Activated CD4-positive, alpha-beta T cell treated with anti-CD3 and anti-CD28 coated beads, Interleukin-2, amount 10 ng/mL, durations not matched to agents 7 days and 5 days (primary cell): ENCODE results near the gene TWIST1. TPM values are rescaled to one million over a fixed set of nuclear protein-coding genes. Genes with fewer than 3 reads are reported as not detected.

ENCODE experiments used
- CTCF ChIA-PET: fragments of 350-600 bp; sonication (Branson Sonifier 250); formaldehyde crosslinking; loops from one replicate; lab custom pipeline; 2021; ENCODE audit warnings: antibody characterized with exemption; lab: Charles Lee
- POLR2A ChIA-PET: fragments of 350-600 bp; sonication (Branson Sonifier 250); formaldehyde crosslinking; loops from one replicate; lab custom pipeline; 2021; ENCODE audit warnings: antibody characterized with exemption; lab: Charles Lee
- DNase-seq: peaks from one replicate; pipeline ENCODE4 v3.0.0-alpha.2; 2020
- H3K27ac Mint-ChIP-seq: one replicate; pipeline ENCODE4 v1.8.0; 2021; ENCODE audit warnings: mild to moderate bottlenecking, moderate library complexity, mixed read lengths
- H3K27me3 Mint-ChIP-seq: one replicate; pipeline ENCODE4 v1.8.0; 2021; ENCODE audit warnings: mixed read lengths
- H3K36me3 Mint-ChIP-seq: one replicate; pipeline ENCODE4 v1.8.0; 2021; ENCODE audit warnings: low read depth, mixed read lengths
- H3K4me1 Mint-ChIP-seq: one replicate; pipeline ENCODE4 v1.8.0; 2021; ENCODE audit warnings: mixed read lengths
- H3K4me3 Mint-ChIP-seq: one replicate; pipeline ENCODE4 v1.8.0; 2021; ENCODE audit warnings: mild to moderate bottlenecking, moderate library complexity, mixed read lengths
- H3K9me3 Mint-ChIP-seq: one replicate; pipeline ENCODE4 v1.8.0; 2021; ENCODE audit warnings: mixed read lengths
- total RNA-seq, 2 experiments: library from RNA; stranded (reverse); gene quantifications; one replicate each; pipeline ENCODE4 v1.2.3, GENCODE V29; 2021

Gene TWIST1
- under 1 TPM; 0.12 to 0.25 TPM for total RNA-seq

- ChIA-PET CTCF (no interaction called here), POLR2A (no interaction called here)
- H3K27me3 Mint-ChIP-seq, result peaks cover 67% of the 10 kb centered on the region
- DNase-seq, result no peak
- no peaks in the 10 kb centered on the region for H3K9me3 Mint-ChIP-seq
- H3K4me1 Mint-ChIP-seq, result peaks cover 2% of the 10 kb centered on the region
- no peak within 1 kb of the TSS for H3K4me3 Mint-ChIP-seq
- H3K36me3 Mint-ChIP-seq, result no peaks in the 10 kb centered on the region
- H3K27ac Mint-ChIP-seq, result no peak within 1 kb of the TSS
These were observed at the start of gene TWIST1 for GRCh38 chr7:19117091-19117869. Gene TWIST1, minus strand, starts transcription at chr7:19117636. Its CDS starts 315 bp downstream, at chr7:19117321.

DNA sequence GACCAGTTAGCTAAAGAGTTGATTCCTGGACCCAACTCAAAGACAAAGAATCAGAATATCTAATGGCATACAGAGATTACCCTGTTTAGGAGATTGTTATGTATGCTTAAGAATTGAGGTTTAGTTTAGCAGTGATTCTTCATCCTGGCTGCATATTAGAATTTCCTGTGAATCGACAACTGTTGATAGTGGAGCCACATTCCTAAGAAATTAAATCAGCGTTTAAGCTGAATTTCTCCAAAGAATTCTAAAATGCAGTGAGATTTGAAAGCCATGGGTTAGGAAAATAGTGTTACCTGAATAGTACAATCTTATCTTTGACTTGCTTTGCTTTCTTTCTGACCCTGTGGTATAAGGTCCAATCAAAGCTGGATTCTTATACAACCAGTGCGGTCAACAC lies 44.2 kb upstream of the TWIST1 start:
- Mint-ChIP-seq H3K27me3 (no peaks in the 10 kb centered on the region), H3K36me3 (no peaks in the 10 kb centered on the region), H3K9me3 (no peaks in the 10 kb centered on the region), H3K27ac (no peak overlapping the region), H3K4me3 (no peak overlapping the region), H3K4me1 (no peaks in the 10 kb centered on the region)
- CTCF ChIA-PET, result no interaction called here
- no peak for DNase-seq
- POLR2A ChIA-PET, result no interaction called here

DNA sequence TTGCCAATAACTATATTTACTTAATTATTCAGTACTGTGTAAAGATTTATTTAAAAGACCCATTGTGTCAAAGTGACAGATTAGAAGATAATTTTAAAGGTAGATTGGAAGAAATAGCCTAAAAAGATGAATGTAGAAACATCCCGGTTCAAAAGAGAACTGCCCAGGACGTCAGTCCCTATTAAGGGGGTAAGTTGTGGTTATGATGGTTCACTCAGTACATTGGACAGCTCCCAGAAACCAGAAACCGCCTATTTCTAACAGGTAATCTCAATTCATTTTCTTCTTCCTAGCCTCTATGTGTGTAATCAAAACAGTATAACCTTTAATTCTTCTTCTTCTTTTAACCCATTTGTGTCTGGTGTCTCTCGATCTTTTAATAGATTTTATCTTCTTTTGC lies 29.3 kb upstream of the TWIST1 start:
- H3K9me3 Mint-ChIP-seq, result no peaks in the 10 kb centered on the region
- H3K36me3 Mint-ChIP-seq, result no peaks in the 10 kb centered on the region
- H3K4me3 Mint-ChIP-seq, result no peak overlapping the region
- no peak for DNase-seq
- peaks cover 30% of the 10 kb centered on the region for H3K27me3 Mint-ChIP-seq
- no peaks in the 10 kb centered on the region for H3K4me1 Mint-ChIP-seq
- H3K27ac Mint-ChIP-seq, result no peak overlapping the region
- POLR2A ChIA-PET, result no interaction called here
- CTCF ChIA-PET, result no interaction called here

GRCh38 chr7:19145434-19146115 lies 28.1 kb upstream of the TWIST1 start:
- Mint-ChIP-seq H3K27ac (no peak overlapping the region), H3K36me3 (no peaks in the 10 kb centered on the region), H3K27me3 (peaks cover 30% of the 10 kb centered on the region), H3K4me3 (no peak overlapping the region), H3K9me3 (no peaks in the 10 kb centered on the region), H3K4me1 (no peaks in the 10 kb centered on the region)
- POLR2A ChIA-PET, result no interaction called here
- no peak for DNase-seq
- CTCF ChIA-PET, result interaction anchor here (0.6 kb wide), 1 partner anchor 243 kb away, joined by 3 read pairs; no protein-coding TSS in a partner anchor

DNA sequence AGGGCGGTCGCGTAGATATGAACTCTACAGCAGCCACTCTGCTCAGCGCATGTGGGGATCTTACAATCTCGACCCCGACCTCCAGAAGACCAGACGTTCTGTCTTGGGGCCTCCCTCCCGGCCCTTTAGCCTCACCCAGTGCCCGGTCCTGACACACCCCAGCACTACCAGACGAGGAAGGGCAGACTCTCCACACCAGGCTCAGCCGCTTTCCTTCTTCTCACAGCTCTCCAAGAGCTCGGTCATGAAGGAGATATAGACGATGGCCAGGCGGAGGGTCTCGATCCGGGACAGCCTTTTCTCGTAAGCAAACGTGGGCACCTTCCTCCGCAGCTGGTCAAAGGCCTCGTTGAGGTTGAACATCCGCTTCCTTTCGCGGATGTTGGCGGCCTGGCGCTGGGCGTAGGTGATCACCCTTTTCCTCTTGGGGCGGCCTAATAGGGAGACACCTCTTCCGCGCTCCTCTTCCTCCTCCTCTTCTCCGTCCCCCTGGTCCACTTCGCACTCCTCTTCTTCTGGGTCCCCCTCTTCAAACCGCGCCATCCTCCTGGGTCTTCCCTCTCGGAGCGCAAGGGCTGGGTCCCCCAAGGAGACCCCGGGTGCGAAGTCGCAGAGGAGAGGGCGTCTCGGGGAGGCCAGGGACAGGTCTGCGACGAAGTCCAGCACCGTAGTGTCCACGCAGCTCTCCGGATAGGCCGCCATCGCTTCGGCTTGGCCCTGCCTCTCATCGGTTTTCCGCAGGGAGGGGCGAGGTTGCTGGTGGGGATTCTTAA lies 27.4 kb upstream of the TWIST1 start, which contains the start of gene FERD3L:
Gene FERD3L, minus strand, starts transcription at position 761 of the 773 bp plus-strand sequence. Its CDS starts 59 bp downstream, at position 702.
- no peak within 1 kb of the TSS for H3K27ac Mint-ChIP-seq
- ChIA-PET POLR2A (no interaction called here), CTCF (interaction anchor here (0.6 kb wide), 1 partner anchor 561 kb away, joined by 4 read pairs; no protein-coding TSS in a partner anchor)
- H3K36me3 Mint-ChIP-seq, result no peaks in the 10 kb centered on the region
- no peaks in the 10 kb centered on the region for H3K9me3 Mint-ChIP-seq
- peaks cover 30% of the 10 kb centered on the region for H3K27me3 Mint-ChIP-seq
- no peaks in the 10 kb centered on the region for H3K4me1 Mint-ChIP-seq
- H3K4me3 Mint-ChIP-seq, result no peak within 1 kb of the TSS
- DNase-seq, result no peak

GRCh38 chr7:19143881-19144574 lies 26.6 kb upstream of the TWIST1 start:
- Mint-ChIP-seq H3K36me3 (no peaks in the 10 kb centered on the region), H3K4me1 (no peaks in the 10 kb centered on the region), H3K9me3 (no peaks in the 10 kb centered on the region), H3K27me3 (peaks cover 30% of the 10 kb centered on the region), H3K27ac (no peak overlapping the region), H3K4me3 (no peak overlapping the region)
- ChIA-PET POLR2A (no interaction called here), CTCF (no interaction called here)
- DNase-seq, result no peak

DNA sequence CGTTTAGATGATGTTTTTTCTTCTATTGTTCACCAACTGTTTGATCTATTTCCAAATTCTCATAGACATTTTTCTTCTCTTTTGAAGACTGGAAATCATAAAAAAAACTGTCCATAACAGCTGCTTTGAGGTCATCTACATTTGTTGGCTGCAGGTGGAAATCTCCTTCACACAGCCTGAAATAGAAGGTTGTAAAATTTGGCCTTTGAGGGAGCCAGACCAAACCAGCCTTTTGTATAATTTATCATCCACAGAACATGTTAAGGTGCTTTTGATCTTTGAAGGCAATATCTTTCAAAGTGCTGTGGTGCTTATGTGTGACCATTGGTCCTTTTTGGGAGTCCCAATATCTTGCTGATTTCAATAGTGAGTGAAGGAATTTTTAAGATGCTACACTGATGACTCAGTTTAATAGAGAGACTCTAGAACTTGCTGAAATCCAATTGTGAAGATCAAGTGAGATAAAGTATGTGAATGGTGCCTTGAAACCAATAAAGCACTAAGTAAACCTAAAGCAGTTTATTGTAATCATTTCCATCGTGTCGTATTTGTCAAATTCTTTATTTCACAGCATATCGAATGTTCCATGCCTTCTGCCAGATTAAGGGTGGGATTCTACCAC lies 22.4 kb upstream of the TWIST1 start:
- H3K4me3 Mint-ChIP-seq, result no peak overlapping the region
- no peaks in the 10 kb centered on the region for H3K9me3 Mint-ChIP-seq
- no peaks in the 10 kb centered on the region for H3K36me3 Mint-ChIP-seq
- no peaks in the 10 kb centered on the region for H3K4me1 Mint-ChIP-seq
- ChIA-PET POLR2A (no interaction called here), CTCF (no interaction called here)
- DNase-seq, result no peak
- no peak overlapping the region for H3K27ac Mint-ChIP-seq
- peaks cover 19% of the 10 kb centered on the region for H3K27me3 Mint-ChIP-seq

GRCh38 chr7:19133886-19134285 lies 16.4 kb upstream of the TWIST1 start:
- DNase-seq, result no peak
- H3K9me3 Mint-ChIP-seq, result no peaks in the 10 kb centered on the region
- H3K27me3 Mint-ChIP-seq, result no peaks in the 10 kb centered on the region
- CTCF ChIA-PET, result no interaction called here
- H3K27ac Mint-ChIP-seq, result no peak overlapping the region
- POLR2A ChIA-PET, result no interaction called here
- H3K4me1 Mint-ChIP-seq, result no peaks in the 10 kb centered on the region
- no peak overlapping the region for H3K4me3 Mint-ChIP-seq
- H3K36me3 Mint-ChIP-seq, result no peaks in the 10 kb centered on the region

DNA sequence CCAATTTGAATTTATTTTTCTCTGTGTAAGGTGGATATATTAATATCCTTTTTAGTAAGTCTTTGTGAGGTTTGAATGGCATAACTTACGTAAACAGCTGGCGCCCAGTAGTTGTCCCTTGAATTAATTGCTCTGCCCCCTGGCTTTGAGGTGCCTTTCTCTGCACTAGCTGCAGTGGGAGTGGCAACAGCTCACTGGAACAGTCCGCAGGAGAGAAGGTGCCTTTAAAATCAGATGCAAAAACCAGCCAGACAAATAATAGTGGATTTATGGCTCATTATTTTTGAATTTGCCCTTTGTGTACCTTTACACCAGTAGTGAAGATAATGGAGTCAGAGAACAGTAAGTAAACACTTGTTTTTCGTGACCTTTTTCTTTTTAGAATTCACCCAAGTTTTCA lies 16.0 kb upstream of the TWIST1 start:
- no peaks in the 10 kb centered on the region for H3K27me3 Mint-ChIP-seq
- ChIA-PET CTCF (no interaction called here), POLR2A (no interaction called here)
- no peak overlapping the region for H3K4me3 Mint-ChIP-seq
- no peaks in the 10 kb centered on the region for H3K4me1 Mint-ChIP-seq
- H3K36me3 Mint-ChIP-seq, result no peaks in the 10 kb centered on the region
- H3K9me3 Mint-ChIP-seq, result no peaks in the 10 kb centered on the region
- no peak for DNase-seq
- no peak overlapping the region for H3K27ac Mint-ChIP-seq

DNA sequence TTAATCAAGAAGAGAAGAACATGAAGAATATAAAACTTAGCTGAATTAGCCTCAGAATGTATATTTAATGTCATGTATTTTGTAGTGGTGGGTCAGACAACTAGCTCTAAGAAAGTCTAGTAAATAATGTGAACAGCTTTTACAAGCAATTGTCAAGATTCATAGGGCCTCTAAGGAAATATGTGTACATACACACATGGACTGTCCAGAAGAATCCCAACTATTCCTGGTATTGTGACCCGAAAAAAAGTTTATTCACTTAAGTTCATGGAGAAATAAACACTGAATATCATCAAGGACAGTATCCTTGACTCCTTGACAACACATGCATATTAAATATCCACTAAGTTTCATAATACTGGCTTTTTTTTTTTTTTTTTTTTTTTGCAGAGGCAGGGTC lies 11.4 kb upstream of the TWIST1 start:
- Mint-ChIP-seq H3K4me1 (no peaks in the 10 kb centered on the region), H3K9me3 (no peaks in the 10 kb centered on the region)
- POLR2A ChIA-PET, result no interaction called here

GRCh38 chr7:19121977-19122588 lies 4.6 kb upstream of the TWIST1 start:
- ChIA-PET POLR2A (no interaction called here), CTCF (no interaction called here)
- H3K36me3 Mint-ChIP-seq, result no peaks in the 10 kb centered on the region
- H3K9me3 Mint-ChIP-seq, result no peaks in the 10 kb centered on the region
- peaks cover 33% of the 10 kb centered on the region for H3K27me3 Mint-ChIP-seq
- H3K27ac Mint-ChIP-seq, result no peak overlapping the region
- H3K4me1 Mint-ChIP-seq, result no peaks in the 10 kb centered on the region
- no peak overlapping the region for H3K4me3 Mint-ChIP-seq
- DNase-seq, result no peak

More for the DNA sequence above, 11.4 kb upstream of the TWIST1 start:
- CTCF ChIA-PET, result no interaction called here
- no peak for DNase-seq
- H3K36me3 Mint-ChIP-seq, result no peaks in the 10 kb centered on the region
- H3K27me3 Mint-ChIP-seq, result no peaks in the 10 kb centered on the region
- H3K27ac Mint-ChIP-seq, result no peak overlapping the region
- H3K4me3 Mint-ChIP-seq, result no peak overlapping the region
